BJ (cell line): ENCODE results near the gene DNAJC7. TPM values are rescaled to one million over a fixed set of nuclear protein-coding genes. Genes with fewer than 3 reads are reported as not detected.
"Not testable (repeated sequence)": the region's sequence is repeated elsewhere in the genome, so short reads cannot be mapped to it uniquely, and the experiment has no call there.

ENCODE experiments used
- CTCF ChIA-PET: fragments of 350-600 bp; formaldehyde crosslinking; extraction: SDS; loops from one replicate; lab custom pipeline; 2021; ENCODE audit warnings: antibody characterized with exemption, inconsistent platforms; lab: Yijun Ruan, JAX
- POLR2A ChIA-PET: fragments of 300-600 bp; sonication (Branson Sonifier 250); formaldehyde crosslinking; extraction: SDS; loops from one replicate; lab custom pipeline; 2021; ENCODE audit warnings: antibody characterized with exemption; lab: Charles Lee
- DNase-seq: peaks from one replicate; pipeline ENCODE4 v3.0.0-alpha.2; 2011; ENCODE audit warnings: low read depth
- H3K27me3 ChIP-seq: 2 replicates; pipeline ENCODE4 v1.6.0; 2011; ENCODE audit warnings: low read length; ENCODE audit not compliant: control insufficient read depth, insufficient read depth
- H3K36me3 ChIP-seq: 2 replicates; pipeline ENCODE4 v1.5.1; 2011; ENCODE audit warnings: low read length; ENCODE audit not compliant: control insufficient read depth, insufficient read depth
- H3K4me3 ChIP-seq: 2 replicates; pipeline ENCODE4 v1.5.1; 2011; ENCODE audit warnings: low read depth, mild to moderate bottlenecking, control low read depth, low read length
- CTCF ChIP-seq: IDR thresholded peaks from 2 replicates; pipeline ENCODE4 v1.5.1; 2011; ENCODE audit warnings: low read depth, mild to moderate bottlenecking, control low read depth, inconsistent platforms, low read length, moderate library complexity; ENCODE audit not compliant: insufficient read depth
- polyA plus RNA-seq: library from polyadenylated mRNA; depleted of rRNA; stranded (reverse); fragments of >200 nt; gene quantifications from 2 replicates; pipeline ENCODE4 v1.2.3, GENCODE V29; 2011

DNAJC7 gene
- polyA plus RNA-seq, 1 experiment, result 41.1 TPM

GRCh38 chr17:41935641-41936040 lies 81.6 kb downstream of the DNAJC7 start:
- peaks cover 2% of the 10 kb centered on the region; the same call in 1 of the 2 replicates for H3K36me3 ChIP-seq
- H3K4me3 ChIP-seq, result no peak overlapping the region
- ChIA-PET CTCF (no interaction called here), POLR2A (no interaction called here)
- no peaks in the 10 kb centered on the region for H3K27me3 ChIP-seq
- DNase-seq, result no peak
- no peak for TF ChIP-seq CTCF

DNA sequence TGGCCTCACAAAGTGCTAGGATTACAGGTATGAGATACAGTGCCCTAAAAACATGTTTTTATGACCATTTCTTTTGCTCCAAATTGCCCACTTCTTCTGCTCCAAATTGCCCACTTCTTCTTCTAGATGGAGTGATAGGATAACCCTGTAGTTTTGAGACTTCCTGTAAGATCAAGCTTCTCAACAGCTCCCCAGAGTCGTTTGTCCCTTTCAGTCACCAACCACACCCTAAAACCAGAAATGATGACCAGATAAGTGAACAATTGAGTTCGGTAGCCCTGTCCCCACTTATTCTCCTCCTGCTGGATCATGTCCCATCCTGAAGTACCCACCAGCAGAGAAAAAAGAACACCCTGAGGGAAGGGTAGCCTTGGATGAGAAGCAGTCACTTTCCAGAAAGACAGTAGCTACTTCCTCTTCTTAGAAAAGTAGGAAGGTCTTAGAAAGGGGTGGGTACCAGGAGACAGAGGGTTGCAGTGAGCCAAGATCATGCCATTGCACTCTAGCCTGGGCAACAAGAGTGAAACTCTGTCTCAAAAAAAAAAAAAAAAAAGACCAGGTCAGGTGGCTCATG lies 84.3 kb downstream of the DNAJC7 start:
- Histone ChIP-seq H3K4me3 (no peak overlapping the region), H3K27me3 (no peaks in the 10 kb centered on the region), H3K36me3 (peaks cover 2% of the 10 kb centered on the region; the same call in 1 of the 2 replicates)
- ChIA-PET CTCF (interaction anchor here (1.0 kb wide), 1 partner anchor 249 kb away, joined by 3 read pairs; the partner anchor contains the start of gene KCNH4), POLR2A (interaction anchor here (0.6 kb wide), 2 partner anchors 17 to 33 kb away, joined by 4 to 16 read pairs; no protein-coding TSS in a partner anchor)
- no peak for TF ChIP-seq CTCF
- DNase-seq, result no peak

- DNase-seq, H3K36me3 ChIP-seq, POLR2A ChIA-PET, H3K27me3 ChIP-seq, H3K4me3 ChIP-seq: not testable (repeated sequence)
- CTCF ChIA-PET, result interaction anchor here (1.0 kb wide), 1 partner anchor 250 kb away, joined by 3 read pairs; the partner anchor contains the start of gene KCNH4
Observed at GRCh38 chr17:41931715-41932114, 85.5 kb downstream of the DNAJC7 start.

DNA sequence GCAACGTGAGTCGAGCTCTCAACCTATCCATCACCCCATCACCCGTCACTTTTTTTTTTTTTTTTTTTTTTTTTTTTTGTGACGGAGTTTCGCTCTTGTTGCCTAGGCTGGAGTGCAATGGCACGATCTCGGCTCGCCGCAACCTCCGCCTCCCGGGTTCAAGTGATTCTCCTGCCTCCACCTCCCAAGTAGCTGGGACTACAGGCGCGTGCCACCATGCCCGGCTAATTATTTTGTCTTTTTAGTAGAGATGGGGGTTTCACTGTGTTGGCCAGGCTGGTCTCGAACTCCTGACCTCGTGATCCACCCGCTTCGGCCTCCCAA lies 86.4 kb downstream of the DNAJC7 start:
- peak overlapping the region; percentile 51 for H3K4me3 ChIP-seq
- not testable (repeated sequence) for DNase-seq, H3K27me3 ChIP-seq, H3K36me3 ChIP-seq
- CTCF ChIA-PET, result interaction anchor here (0.5 to 1.0 kb wide), 4 partner anchors 14 to 64 kb away, joined by 3 read pairs; no protein-coding TSS in a partner anchor
- POLR2A ChIA-PET, result interaction anchor here (0.6 to 1.4 kb wide), 3 partner anchors 9 to 36 kb away, joined by 3 read pairs; partner anchors contain the start of gene CNP

GRCh38 chr17:41930009-41930832 lies 87.0 kb downstream of the DNAJC7 start, which contains the start of gene ODAD4:
Gene ODAD4 (plus strand): TSS chr17:41930617. CDS start chr17:41930724, 107 bp downstream.
- peak; percentile 49 for TF ChIP-seq CTCF
- CTCF ChIA-PET, result interaction anchor here (0.5 to 1.7 kb wide), 9 partner anchors 9 to 541 kb away, joined by 3 to 5 read pairs (median 3); partner anchors contain the start of gene ACLY

DNA sequence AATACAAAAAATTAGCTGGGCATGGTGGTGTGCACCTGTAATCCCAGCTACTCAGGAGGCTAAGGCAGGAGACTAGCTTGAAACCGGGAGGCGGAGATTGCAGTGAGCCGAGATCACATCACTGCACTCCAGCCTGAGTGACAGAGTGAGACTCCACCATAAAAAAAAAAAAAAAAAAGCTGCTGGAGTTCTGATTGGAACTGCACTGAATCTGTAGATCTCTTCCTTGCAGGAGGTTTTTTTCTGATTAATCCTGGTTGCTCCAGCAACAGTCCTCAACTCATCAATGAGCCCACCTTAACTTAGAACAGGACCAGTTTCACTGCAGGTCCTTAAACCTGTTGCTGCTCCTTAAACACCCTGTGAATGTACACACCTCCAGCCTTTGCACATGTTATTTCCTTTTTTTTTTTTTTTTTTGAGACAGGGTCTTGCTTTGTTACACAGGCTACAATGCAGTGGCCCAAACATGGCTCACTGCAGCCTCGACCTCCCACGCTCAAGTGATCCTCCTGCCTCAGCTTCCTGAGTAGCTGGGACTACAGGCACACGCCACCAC lies 88.5 kb downstream of the DNAJC7 start:
- POLR2A ChIA-PET, result no interaction called here
- CTCF ChIA-PET, result interaction anchor here (1.4 to 1.7 kb wide), 2 partner anchors 10 to 36 kb away, joined by 3 to 5 read pairs; partner anchors contain the start of gene ACLY
- H3K27me3 ChIP-seq, result no peaks in the 10 kb centered on the region
- no peak overlapping the region for H3K4me3 ChIP-seq
- no peak for DNase-seq
- TF ChIP-seq CTCF, result no peak
- no peaks in the 10 kb centered on the region for H3K36me3 ChIP-seq

More at GRCh38 chr17:41930009-41930832, 87.0 kb downstream of the DNAJC7 start, which contains the start of gene ODAD4:
- Histone ChIP-seq H3K4me3 (peak within 1 kb of the TSS; percentile 51), H3K36me3 (no peaks in the 10 kb centered on the region), H3K27me3 (no peaks in the 10 kb centered on the region)
- DNase-seq, result peak; percentile 93
- POLR2A ChIA-PET, result interaction anchor here (0.6 to 1.4 kb wide), 3 partner anchors 9 to 36 kb away, joined by 3 read pairs; partner anchors contain the start of gene CNP
